HepG2 (cell line): ENCODE measurements around the gene ARL3. TPM values are rescaled to one million over a fixed set of nuclear protein-coding genes. Genes with fewer than 3 reads are reported as not detected.

ENCODE experiments used
- ARHGAP35 ChIP-seq: sonication (generic); formaldehyde crosslinking; IDR thresholded peaks from 2 replicates; pipeline ENCODE4 v1.9.0; 2022; ENCODE audit warnings: mild to moderate bottlenecking, inconsistent platforms, moderate library complexity, missing genetic modification reagents, borderline replicate concordance
- BCL6 ChIP-seq: IDR thresholded peaks from 2 replicates; pipeline ENCODE4 v1.6.1; 2016; ENCODE audit warnings: missing genetic modification reagents, missing compliant biosample characterization
- ELF3 ChIP-seq: IDR thresholded peaks from 2 replicates; pipeline ENCODE4 v1.6.1; 2016; ENCODE audit warnings: missing genetic modification reagents, missing compliant biosample characterization
- HMG20A ChIP-seq: IDR thresholded peaks from 2 replicates; pipeline ENCODE4 v1.6.1; 2016; ENCODE audit warnings: borderline replicate concordance
- KAT8 ChIP-seq: IDR thresholded peaks from 2 replicates; pipeline ENCODE4 v1.6.1; 2016; ENCODE audit warnings: missing genetic modification reagents, missing compliant biosample characterization
- KDM1A ChIP-seq: IDR thresholded peaks from 2 replicates; pipeline ENCODE4 v1.6.1; 2016; ENCODE audit warnings: missing compliant biosample characterization
- MXI1 ChIP-seq: IDR thresholded peaks from 3 replicates; pipeline ENCODE4 v1.6.1; 2012; ENCODE audit warnings: low read depth, low read length, inconsistent platforms, borderline replicate concordance
- RXRA ChIP-seq: sonication (generic); formaldehyde crosslinking; IDR thresholded peaks from 2 replicates; pipeline ENCODE4 v1.5.1; 2020; ENCODE audit warnings: missing genetic modification reagents
- SMC3 ChIP-seq: IDR thresholded peaks from 2 replicates; pipeline ENCODE4 v1.6.1; 2011; ENCODE audit warnings: low read length, improper control_type of control experiment
- SMYD3 ChIP-seq: sonication (generic); formaldehyde crosslinking; IDR thresholded peaks from 2 replicates; pipeline ENCODE4 v1.8.1; 2023; ENCODE audit warnings: mild to moderate bottlenecking, missing genetic modification reagents
- SP4 ChIP-seq: sonication (generic); formaldehyde crosslinking; IDR thresholded peaks from 2 replicates; pipeline ENCODE4 v1.8.1; 2023; ENCODE audit warnings: mild to moderate bottlenecking, missing genetic modification reagents
- TEAD3 ChIP-seq: optimal IDR thresholded peaks from 2 replicates; pipeline ENCODE3; 2016; ENCODE audit warnings: borderline replicate concordance
- U2AF2 ChIP-seq: fragments of 200-400 bp; formaldehyde crosslinking; IDR thresholded peaks from 2 replicates; pipeline ENCODE4 v1.6.1; 2017; ENCODE audit warnings: low read depth, mild to moderate bottlenecking, low read length
- ZFP36L1 ChIP-seq: sonication (generic); formaldehyde crosslinking; IDR thresholded peaks from 2 replicates; pipeline ENCODE4 v1.8.0; 2022; ENCODE audit warnings: mild to moderate bottlenecking, missing genetic modification reagents, moderate library complexity
- ZNF446 ChIP-seq: sonication (generic); formaldehyde crosslinking; IDR thresholded peaks from 2 replicates; pipeline ENCODE4 v1.5.0; 2020; ENCODE audit warnings: mild to moderate bottlenecking, missing genetic modification reagents
- ZNF775 ChIP-seq: sonication (generic); formaldehyde crosslinking; IDR thresholded peaks from 2 replicates; pipeline ENCODE4 v1.4.0; 2020; ENCODE audit warnings: missing genetic modification reagents, mild to moderate bottlenecking, moderate library complexity, borderline replicate concordance
- ZNF776 ChIP-seq: sonication (generic); formaldehyde crosslinking; IDR thresholded peaks from 2 replicates; pipeline ENCODE4 v1.4.0; 2020; ENCODE audit warnings: mild to moderate bottlenecking, missing genetic modification reagents
- polyA plus RNA-seq, 8 experiments: library from polyadenylated mRNA; depleted of rRNA in 3 of 8; stranded (reverse) in 7 of 8; unstranded in 1 of 8; fragments of >200 nt; fragmentation: Illumina TruSeq in 4 of 8; extraction: Trizol in 4 of 8; gene quantifications; 2 replicates each; pipeline versions ENCODE4 v1.2.1 to v1.2.3, GENCODE V29; 2011 to 2016; ENCODE audit warnings: low read depth in 4 of 8, missing spikeins in 1 of 8, mixed read lengths in 1 of 8; ENCODE audit not compliant: insufficient read depth in 1 of 8
- total RNA-seq, 5 experiments: library from RNA; depleted of rRNA; stranded (reverse); fragments of >200 nt; fragmentation: Illumina TruSeq; extraction: Trizol; gene quantifications; 2 replicates each; pipeline ENCODE4 v1.2.3, GENCODE V29; 2016; ENCODE audit warnings: low read depth in 1 of 5
- TF ChIP-seq, protein P1 (sequence below): sonication (generic); formaldehyde crosslinking; IDR thresholded peaks from 2 replicates; pipeline ENCODE4 v1.4.0; 2020; ENCODE audit warnings: mild to moderate bottlenecking, missing genetic modification reagents
- TF ChIP-seq, protein P2 (sequence below): sonication (generic); formaldehyde crosslinking; IDR thresholded peaks from 2 replicates; pipeline ENCODE4 v1.4.0; 2020; ENCODE audit warnings: missing genetic modification reagents
- TF ChIP-seq, protein P3 (sequence below): sonication (generic); formaldehyde crosslinking; IDR thresholded peaks from 2 replicates; pipeline ENCODE4 v1.5.0; 2020; ENCODE audit warnings: missing genetic modification reagents
- TF ChIP-seq, protein P4 (sequence below): IDR thresholded peaks from 2 replicates; pipeline ENCODE4 v1.6.1; 2016
- TF ChIP-seq, protein P5 (sequence below): sonication (generic); formaldehyde crosslinking; IDR thresholded peaks from 2 replicates; pipeline ENCODE4 v1.8.0; 2022; ENCODE audit warnings: mild to moderate bottlenecking, missing genetic modification reagents
- TF ChIP-seq, protein P6 (sequence below): IDR thresholded peaks from 2 replicates; pipeline ENCODE4 v1.6.1; 2016; ENCODE audit warnings: low read depth, borderline replicate concordance
- TF ChIP-seq, protein P7 (sequence below): sonication (generic); formaldehyde crosslinking; IDR thresholded peaks from 2 replicates; pipeline ENCODE4 v1.5.0; 2020; ENCODE audit warnings: missing genetic modification reagents, mild to moderate bottlenecking, borderline replicate concordance

ARL3 gene
- total and polyA plus RNA-seq, 2 of the 13 experiments (the other 11 are each of a cell fraction or from before 2014, with no cell fraction given): 5.2 to 6.6 TPM

DNA sequence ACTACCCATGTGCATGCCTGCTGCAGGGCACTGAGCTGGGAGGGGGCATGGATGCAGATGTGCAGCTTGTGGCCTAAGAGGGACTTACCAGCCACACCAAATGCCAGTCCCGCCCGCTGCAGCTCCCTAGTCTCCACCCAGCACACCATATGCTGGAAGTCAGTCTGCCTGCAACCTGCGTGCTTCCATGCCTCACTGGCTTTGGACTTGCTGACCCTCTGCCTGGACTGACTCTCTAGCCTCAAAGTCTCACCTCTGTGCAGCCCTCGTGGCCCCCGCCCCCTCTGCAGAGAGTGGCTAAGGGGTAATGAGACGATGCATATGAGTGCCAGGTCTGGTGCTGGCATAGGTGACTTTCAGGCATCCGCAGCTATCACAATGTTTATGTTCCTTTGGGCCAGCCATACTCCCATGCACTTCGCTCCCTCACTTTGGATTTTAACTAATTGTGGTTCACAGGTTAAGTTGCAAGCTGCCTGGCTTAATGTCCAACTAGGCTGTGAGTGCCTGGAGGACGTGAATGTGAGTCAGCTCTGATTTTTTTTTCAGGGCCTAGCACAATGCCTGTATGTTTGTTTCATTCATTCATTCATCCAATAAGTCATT is 48.2 kb downstream of the ARL3 start (continued):
- TF ChIP-seq, protein P1, sequence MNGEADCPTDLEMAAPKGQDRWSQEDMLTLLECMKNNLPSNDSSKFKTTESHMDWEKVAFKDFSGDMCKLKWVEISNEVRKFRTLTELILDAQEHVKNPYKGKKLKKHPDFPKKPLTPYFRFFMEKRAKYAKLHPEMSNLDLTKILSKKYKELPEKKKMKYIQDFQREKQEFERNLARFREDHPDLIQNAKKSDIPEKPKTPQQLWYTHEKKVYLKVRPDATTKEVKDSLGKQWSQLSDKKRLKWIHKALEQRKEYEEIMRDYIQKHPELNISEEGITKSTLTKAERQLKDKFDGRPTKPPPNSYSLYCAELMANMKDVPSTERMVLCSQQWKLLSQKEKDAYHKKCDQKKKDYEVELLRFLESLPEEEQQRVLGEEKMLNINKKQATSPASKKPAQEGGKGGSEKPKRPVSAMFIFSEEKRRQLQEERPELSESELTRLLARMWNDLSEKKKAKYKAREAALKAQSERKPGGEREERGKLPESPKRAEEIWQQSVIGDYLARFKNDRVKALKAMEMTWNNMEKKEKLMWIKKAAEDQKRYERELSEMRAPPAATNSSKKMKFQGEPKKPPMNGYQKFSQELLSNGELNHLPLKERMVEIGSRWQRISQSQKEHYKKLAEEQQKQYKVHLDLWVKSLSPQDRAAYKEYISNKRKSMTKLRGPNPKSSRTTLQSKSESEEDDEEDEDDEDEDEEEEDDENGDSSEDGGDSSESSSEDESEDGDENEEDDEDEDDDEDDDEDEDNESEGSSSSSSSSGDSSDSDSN (CRISPR knock-in tag): peak; percentile 57
- 0 out of 2 replicates have a peak, but pooled peaks have one; percentile 37 for TF ChIP-seq ELF3
- TF ChIP-seq, protein P2, sequence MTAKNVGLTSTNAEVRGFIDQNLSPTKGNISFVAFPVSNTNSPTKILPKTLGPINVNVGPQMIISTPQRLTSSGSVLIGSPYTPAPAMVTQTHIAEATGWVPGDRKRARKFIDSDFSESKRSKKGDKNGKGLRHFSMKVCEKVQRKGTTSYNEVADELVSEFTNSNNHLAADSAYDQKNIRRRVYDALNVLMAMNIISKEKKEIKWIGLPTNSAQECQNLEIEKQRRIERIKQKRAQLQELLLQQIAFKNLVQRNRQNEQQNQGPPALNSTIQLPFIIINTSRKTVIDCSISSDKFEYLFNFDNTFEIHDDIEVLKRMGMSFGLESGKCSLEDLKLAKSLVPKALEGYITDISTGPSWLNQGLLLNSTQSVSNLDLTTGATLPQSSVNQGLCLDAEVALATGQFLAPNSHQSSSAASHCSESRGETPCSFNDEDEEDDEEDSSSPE (CRISPR knock-in tag): no peak
- TF ChIP-seq U2AF2: no peak
- peak; percentile 47; the same call in 1 of the 2 replicates for TF ChIP-seq HMG20A (CRISPR knock-in tag)
- 0 out of 2 replicates have a peak, but pooled peaks have one; percentile 6 for TF ChIP-seq BCL6
- TF ChIP-seq, protein P3, sequence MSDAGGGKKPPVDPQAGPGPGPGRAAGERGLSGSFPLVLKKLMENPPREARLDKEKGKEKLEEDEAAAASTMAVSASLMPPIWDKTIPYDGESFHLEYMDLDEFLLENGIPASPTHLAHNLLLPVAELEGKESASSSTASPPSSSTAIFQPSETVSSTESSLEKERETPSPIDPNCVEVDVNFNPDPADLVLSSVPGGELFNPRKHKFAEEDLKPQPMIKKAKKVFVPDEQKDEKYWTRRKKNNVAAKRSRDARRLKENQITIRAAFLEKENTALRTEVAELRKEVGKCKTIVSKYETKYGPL: no peak
- TF ChIP-seq ZNF446 (CRISPR knock-in tag): no peak
- peak; percentile 46; the same call in 1 of the 3 replicates for TF ChIP-seq MXI1
- no peak for TF ChIP-seq SMYD3 (CRISPR knock-in tag)
- no peak for TF ChIP-seq ZNF775
- TF ChIP-seq TEAD3 (CRISPR knock-in tag): peak; percentile 15
- no peak for TF ChIP-seq SP4 (CRISPR knock-in tag)
- no peak for TF ChIP-seq ZFP36L1
- peak; percentile 27; the same call in 1 of the 2 replicates for TF ChIP-seq RXRA (CRISPR knock-in tag)
- TF ChIP-seq, protein P4, sequence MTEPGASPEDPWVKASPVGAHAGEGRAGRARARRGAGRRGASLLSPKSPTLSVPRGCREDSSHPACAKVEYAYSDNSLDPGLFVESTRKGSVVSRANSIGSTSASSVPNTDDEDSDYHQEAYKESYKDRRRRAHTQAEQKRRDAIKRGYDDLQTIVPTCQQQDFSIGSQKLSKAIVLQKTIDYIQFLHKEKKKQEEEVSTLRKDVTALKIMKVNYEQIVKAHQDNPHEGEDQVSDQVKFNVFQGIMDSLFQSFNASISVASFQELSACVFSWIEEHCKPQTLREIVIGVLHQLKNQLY (CRISPR knock-in tag): no peak
- TF ChIP-seq, protein P5, sequence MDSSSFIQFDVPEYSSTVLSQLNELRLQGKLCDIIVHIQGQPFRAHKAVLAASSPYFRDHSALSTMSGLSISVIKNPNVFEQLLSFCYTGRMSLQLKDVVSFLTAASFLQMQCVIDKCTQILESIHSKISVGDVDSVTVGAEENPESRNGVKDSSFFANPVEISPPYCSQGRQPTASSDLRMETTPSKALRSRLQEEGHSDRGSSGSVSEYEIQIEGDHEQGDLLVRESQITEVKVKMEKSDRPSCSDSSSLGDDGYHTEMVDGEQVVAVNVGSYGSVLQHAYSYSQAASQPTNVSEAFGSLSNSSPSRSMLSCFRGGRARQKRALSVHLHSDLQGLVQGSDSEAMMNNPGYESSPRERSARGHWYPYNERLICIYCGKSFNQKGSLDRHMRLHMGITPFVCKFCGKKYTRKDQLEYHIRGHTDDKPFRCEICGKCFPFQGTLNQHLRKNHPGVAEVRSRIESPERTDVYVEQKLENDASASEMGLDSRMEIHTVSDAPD (CRISPR knock-in tag): no peak
- TF ChIP-seq ARHGAP35: no peak
- TF ChIP-seq, protein P6, sequence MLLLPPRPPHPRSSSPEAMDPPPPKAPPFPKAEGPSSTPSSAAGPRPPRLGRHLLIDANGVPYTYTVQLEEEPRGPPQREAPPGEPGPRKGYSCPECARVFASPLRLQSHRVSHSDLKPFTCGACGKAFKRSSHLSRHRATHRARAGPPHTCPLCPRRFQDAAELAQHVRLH: no peak
- no peak for TF ChIP-seq SMC3
- TF ChIP-seq, protein P7, sequence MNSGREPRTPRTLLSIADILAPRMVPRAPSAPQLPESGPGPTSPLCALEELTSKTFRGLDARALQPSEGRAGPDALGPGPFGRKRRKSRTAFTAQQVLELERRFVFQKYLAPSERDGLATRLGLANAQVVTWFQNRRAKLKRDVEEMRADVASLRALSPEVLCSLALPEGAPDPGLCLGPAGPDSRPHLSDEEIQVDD (CRISPR knock-in tag): no peak
- TF ChIP-seq KAT8 (CRISPR knock-in tag): peak; percentile 32; the same call in 1 of the 2 replicates
- TF ChIP-seq KDM1A: no peak
- no peak for TF ChIP-seq ZNF776
